ENCODE measurements around the gene ZC3HAV1. TPM values are rescaled to one million over a fixed set of nuclear protein-coding genes. Genes with fewer than 3 reads are reported as not detected.

Gene ZC3HAV1
- total and polyA plus RNA-seq, 9 of the 15 experiments (the other 6 are each of a cell fraction or from before 2014, with no cell fraction given): 11.9 to 40.5 (median 23.9) TPM

DNA sequence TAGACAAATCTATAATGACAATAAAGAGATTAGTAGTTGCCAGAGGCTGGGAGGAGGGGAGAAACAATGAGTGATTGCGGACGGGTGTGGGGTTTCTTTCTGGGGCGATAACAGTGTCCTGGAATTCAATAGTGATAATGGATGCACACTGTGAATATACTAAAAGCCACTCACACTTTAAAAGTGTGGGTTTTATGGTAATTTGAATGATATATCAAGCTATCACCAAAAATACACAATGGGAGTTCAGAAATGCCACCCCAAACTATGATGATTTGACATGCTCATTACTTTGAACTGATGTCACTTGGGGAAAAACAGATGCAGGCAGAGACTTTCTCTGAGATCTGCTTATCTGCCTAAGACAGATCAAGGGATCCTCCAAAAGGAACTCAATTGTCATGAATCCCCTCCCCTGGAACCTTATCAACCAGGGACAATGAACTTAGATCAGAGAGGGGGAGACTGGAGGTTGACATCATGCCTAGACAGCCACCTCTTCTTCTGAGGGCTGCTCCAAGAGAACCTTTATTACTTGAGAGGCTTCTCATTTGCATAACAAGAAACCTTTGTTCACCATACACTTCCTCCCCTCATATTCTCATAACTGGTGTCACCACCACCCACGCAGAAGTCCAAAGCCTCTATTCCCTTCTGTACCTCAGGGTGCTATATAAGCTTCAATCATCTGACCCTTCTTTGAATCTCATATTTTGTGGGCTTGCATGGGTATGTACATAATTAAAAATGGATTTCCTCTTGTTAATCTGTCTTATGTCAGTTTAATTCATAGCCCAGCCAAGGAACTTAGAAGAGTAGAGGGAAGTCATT is 14.8 kb upstream of the ZC3HAV1 start (continued):
- TF ChIP-seq ATF4 (CRISPR knock-in tag; IDR thresholded peaks at IDR 0.05) (no peak), TAF9B (IDR thresholded peaks at IDR 0.05; ENCODE audit: partially characterized antibody) (peak; percentile 80), ZNF644 (tag; IDR thresholded peaks at IDR 0.05; ENCODE audit: low read depth) (peak; percentile 96), ZNF280B (CRISPR knock-in tag; IDR thresholded peaks at IDR 0.05) (no peak), KLF13 (tag; IDR thresholded peaks at IDR 0.05; ENCODE audit: borderline replicate concordance, low read depth) (no peak), E2F6 (IDR thresholded peaks at IDR 0.05; ENCODE audit: borderline replicate concordance in 1 of 2, extremely low read depth in 1 of 2, insufficient read depth in 1 of 2, insufficient read length in 1 of 2, low read depth in 1 of 2, low read length in 1 of 2, poor library complexity in 1 of 2, severe bottlenecking in 1 of 2) (no peak), RBFOX2 (IDR thresholded peaks at IDR 0.05; ENCODE audit: low read depth, low read length) (no peak), NFE2L1 (tag; IDR thresholded peaks at IDR 0.05; ENCODE audit: borderline replicate concordance, low read depth) (no peak), ZNF212 (CRISPR knock-in tag; IDR thresholded peaks at IDR 0.05) (0 out of 2 replicates have a peak, but pooled peaks have one; percentile 76), MYC (IDR thresholded peaks at IDR 0.05; ENCODE audit: low read depth, low read length) (peak; percentile 61; the same call in 1 of the 2 replicates), MYC (CRISPR knock-in tag; IDR thresholded peaks at IDR 0.05; ENCODE audit: borderline replicate concordance, low read depth) (no peak), EHMT2 (IDR thresholded peaks at IDR 0.05) (peak; percentile 93), FUS (optimal IDR thresholded peaks at IDR 0.05; ENCODE audit: low read depth, low read length) (no peak), ZBTB26 (CRISPR knock-in tag; IDR thresholded peaks at IDR 0.05) (no peak), HDAC8 (tag; IDR thresholded peaks at IDR 0.05) (no peak), ELF4 (CRISPR knock-in tag; IDR thresholded peaks at IDR 0.05) (no peak), PCBP1 (IDR thresholded peaks at IDR 0.05; ENCODE audit: low read depth, low read length, poor library complexity, severe bottlenecking) (no peak), SP2 (IDR thresholded peaks at IDR 0.05; ENCODE audit: extremely low read depth, low read depth, low read length, poor library complexity, severe bottlenecking) (no peak), NRF1 (conservative IDR thresholded peaks at IDR 0.05 in 1 of 2, IDR thresholded peaks at IDR 0.05 in 1 of 2) (peak; percentile 31 to 55; a peak in 3 of 4 replicates), SIN3B (IDR thresholded peaks at IDR 0.05; ENCODE audit: low read depth) (no peak)

Measured in K562 (cell line).